Measurements from ENCODE around the gene TMEM59L.

TMEM59L gene

DNA sequence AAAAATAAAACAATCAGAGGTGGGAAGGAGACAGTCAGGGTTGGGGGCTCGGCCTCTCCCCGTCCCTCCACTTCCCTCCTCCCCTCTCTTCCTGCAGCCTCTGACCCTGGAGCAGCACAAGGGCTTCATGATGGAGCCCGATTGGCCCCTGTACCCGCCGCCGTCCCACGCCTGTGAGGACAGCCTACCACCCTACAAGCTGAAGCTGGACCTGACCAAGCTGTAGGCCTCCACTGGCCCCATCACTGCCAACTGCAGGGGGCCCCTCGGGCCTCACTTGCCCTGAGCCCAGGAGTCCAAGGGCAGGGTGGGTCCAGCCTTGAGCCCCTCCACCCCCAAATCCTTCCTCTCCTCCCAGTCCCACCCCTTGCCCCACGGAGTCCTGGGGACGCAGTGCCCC is 7.6 kb downstream of the TMEM59L start:
- TF ChIP-seq, protein P1, sequence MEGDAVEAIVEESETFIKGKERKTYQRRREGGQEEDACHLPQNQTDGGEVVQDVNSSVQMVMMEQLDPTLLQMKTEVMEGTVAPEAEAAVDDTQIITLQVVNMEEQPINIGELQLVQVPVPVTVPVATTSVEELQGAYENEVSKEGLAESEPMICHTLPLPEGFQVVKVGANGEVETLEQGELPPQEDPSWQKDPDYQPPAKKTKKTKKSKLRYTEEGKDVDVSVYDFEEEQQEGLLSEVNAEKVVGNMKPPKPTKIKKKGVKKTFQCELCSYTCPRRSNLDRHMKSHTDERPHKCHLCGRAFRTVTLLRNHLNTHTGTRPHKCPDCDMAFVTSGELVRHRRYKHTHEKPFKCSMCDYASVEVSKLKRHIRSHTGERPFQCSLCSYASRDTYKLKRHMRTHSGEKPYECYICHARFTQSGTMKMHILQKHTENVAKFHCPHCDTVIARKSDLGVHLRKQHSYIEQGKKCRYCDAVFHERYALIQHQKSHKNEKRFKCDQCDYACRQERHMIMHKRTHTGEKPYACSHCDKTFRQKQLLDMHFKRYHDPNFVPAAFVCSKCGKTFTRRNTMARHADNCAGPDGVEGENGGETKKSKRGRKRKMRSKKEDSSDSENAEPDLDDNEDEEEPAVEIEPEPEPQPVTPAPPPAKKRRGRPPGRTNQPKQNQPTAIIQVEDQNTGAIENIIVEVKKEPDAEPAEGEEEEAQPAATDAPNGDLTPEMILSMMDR (IDR thresholded peaks at IDR 0.05; ENCODE audit: insufficient read depth, low read depth, low read length, missing control alignments): no peak
- H3K4me3 ChIP-seq (ENCODE audit: low read depth, low read length): no peak overlapping the region
- DNase-seq (ENCODE audit: low read depth): no peak

DNA sequence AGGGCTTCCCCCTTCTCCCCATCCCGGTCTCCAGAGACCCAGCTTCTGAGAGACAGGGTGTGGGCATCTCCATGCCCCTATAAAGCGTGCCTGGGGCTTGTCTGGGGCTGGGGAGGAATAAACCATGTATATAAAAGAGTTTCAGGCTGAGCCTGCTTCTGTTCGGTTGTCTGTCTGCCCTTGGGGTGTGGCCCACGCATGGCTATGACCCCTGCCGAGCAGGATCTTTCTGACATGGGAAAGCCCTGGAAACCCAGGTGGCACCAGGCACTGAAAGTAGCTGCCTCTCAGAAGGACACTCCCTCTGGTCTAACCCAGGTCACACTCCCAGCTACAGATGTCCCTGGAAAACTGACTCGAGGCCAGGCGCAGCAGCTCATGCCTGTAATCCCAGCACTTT is 8.2 kb downstream of the TMEM59L start:
- TF ChIP-seq, protein P1 (IDR thresholded peaks at IDR 0.05; ENCODE audit: insufficient read depth, low read depth, low read length, missing control alignments): no peak
- no peak overlapping the region for H3K4me3 ChIP-seq (ENCODE audit: low read depth, low read length)
- no peak for DNase-seq (ENCODE audit: low read depth)

DNA sequence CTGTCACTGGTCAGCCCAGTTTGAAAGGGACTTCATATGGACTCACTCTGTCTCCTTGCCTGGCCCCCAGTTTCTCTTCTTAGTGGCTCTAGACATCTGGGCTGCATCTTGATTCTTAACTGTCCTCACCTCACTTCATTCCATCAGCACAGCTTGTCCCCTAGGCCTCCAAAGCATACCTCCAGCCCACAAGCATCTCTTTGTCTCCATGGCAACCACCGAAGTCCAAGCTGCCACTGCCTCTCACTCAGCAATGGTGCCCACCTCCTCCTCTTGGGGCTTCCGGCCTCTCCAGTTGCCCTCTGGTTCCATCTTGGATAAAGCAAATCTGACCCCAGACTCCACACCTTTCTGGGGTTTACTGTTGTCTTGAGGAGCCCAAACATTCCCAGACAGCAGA is 14.2 kb downstream of the TMEM59L start:
- TF ChIP-seq, protein P1 (IDR thresholded peaks at IDR 0.05; ENCODE audit: insufficient read depth, low read depth, low read length, missing control alignments): no peak
- no peak overlapping the region for H3K4me3 ChIP-seq (ENCODE audit: low read depth, low read length)
- DNase-seq (ENCODE audit: low read depth): no peak

DNA sequence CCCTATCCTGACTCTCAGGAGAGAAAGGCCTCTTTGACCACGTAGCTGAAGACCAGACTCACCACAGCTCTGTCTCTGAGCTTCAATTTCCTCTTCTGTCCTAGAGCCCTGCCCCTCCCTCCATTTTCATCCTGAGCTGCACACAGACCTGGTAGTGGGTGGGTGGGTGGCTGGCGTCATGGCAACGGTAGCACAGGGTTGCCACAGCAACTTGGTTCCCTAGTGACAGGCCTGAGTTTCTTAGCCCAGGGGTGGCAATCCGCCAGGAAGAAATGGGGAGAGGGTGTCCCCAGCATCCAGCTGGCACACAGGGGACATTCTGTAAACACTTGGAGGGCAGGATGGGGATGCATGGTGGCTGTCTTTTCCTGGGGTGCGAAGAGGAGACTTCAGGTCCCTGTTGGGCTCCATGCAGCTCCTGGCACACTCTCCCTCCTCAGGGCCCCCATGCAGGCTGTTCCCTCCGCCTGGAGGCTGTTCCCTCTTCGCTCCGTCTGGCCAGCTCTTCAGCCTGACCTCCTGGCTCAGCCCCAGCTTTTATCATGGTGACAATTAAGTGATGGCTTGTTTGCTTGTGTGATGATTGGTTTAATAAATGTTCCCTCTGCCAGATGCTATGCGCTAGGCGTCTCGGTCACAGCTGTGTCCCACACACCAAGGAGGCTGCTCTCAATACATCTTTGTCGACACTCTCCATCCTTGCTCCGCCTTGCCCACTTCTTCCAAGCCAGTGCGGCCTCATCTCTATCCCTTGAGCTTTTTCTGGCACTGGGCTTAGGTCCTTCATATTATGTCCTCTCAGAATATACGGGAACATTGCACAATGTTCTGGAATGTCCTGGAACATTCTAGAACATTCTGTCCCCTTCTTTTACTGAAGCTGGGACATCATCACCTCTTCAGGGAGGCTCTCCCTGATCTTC is 16.8 kb downstream of the TMEM59L start:
- TF ChIP-seq, protein P1 (IDR thresholded peaks at IDR 0.05; ENCODE audit: insufficient read depth, low read depth, low read length, missing control alignments): no peak
- H3K4me3 ChIP-seq (ENCODE audit: low read depth, low read length): no peak overlapping the region
- no peak for DNase-seq (ENCODE audit: low read depth)

DNA sequence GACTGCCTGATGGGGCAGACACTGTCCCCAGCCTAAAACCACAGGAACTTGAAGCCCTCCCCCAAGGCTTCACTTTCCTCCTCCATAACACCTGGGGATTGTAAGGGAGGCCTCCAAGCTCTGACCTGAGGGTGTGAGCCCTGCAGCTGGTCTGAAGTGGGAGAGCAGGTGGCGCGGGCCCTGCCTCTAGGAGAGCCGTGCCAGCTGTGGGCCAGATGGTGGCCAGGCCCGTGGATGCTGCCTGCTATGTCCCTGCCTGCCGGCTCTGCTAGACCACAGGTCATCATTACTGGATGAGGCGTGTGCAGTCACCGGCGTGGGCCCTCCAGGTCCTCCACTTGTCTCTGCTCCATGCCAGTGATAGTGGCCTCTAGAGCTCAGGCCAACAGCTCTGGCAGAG is 20.7 kb downstream of the TMEM59L start:
- TF ChIP-seq, protein P1 (IDR thresholded peaks at IDR 0.05; ENCODE audit: insufficient read depth, low read depth, low read length, missing control alignments): no peak
- no peak for DNase-seq (ENCODE audit: low read depth)
- H3K4me3 ChIP-seq (ENCODE audit: low read depth, low read length): no peak overlapping the region

DNA sequence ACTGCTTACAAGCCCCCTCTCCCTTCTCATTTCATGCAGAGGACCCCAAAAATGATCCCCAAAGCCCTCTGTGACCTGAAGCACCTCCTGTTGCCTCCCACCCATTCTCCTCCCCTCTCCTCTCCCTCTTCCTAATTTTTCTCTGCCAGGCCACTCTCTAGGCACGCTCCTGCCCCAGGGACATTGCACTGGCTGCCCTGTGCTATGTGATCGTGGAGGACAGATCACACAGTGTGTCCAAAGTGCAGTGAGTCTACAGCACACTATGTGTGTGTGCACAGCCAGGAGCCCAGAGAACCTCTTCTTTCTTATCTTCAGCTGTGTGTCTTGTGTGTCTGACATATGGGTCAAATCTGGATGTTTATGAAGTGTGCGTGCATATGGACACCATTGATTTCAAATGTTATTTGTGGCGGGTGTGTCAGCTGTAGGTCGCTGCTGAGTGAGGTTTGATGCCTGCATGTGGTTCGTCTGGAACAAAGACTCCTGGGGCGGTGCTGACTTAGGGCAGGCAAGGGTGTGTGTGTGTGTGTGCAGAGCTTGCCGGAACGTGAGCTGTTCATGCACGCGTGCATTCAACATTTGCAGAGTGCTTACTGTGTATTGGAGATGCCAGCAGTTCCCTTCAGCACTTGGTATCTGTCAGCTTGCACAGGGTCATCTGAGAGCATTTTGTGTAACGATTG is 22.1 kb downstream of the TMEM59L start:
- H3K4me3 ChIP-seq (ENCODE audit: low read depth, low read length): no peak overlapping the region
- DNase-seq (ENCODE audit: low read depth): no peak
- TF ChIP-seq, protein P1 (IDR thresholded peaks at IDR 0.05; ENCODE audit: insufficient read depth, low read depth, low read length, missing control alignments): no peak
